Stimulated activated CD8-positive, alpha-beta memory T cell treated with anti-CD3 and anti-CD28 coated beads, Interleukin-15, amount 100 ng/mL, for 1 hour (primary cell): ENCODE results near the gene VARS2.
"Not testable (repeated sequence)": the region's sequence is repeated elsewhere in the genome, so short reads cannot be mapped to it uniquely, and the experiment has no call there.

Source experiments
- DNase-seq: peaks from one replicate; pipeline ENCODE4 v3.0.0-alpha.2; 2020; ENCODE audit warnings: low read depth

The VARS2 gene

DNA sequence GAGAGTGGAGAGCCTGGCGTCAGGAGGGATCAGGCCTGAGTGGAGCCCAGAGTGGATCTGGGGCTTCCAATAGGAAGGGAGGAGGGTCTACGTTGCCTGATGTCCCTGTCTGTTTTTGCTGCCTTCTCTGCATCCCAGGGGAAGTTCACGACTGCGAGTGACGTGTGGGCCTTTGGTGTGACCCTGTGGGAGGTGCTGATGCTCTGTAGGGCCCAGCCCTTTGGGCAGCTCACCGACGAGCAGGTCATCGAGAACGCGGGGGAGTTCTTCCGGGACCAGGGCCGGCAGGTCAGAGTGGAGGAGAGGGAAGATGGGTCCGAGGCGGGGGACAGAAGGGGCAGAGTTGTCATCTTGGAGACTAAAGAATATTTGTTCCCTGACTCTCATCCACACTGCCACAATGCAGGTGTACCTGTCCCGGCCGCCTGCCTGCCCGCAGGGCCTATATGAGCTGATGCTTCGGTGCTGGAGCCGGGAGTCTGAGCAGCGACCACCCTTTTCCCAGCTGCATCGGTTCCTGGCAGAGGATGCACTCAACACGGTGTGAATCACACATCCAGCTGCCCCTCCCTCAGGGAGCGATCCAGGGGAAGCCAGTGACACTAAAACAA lies 15.2 kb upstream of the VARS2 start:
- DNase-seq: no peak

DNA sequence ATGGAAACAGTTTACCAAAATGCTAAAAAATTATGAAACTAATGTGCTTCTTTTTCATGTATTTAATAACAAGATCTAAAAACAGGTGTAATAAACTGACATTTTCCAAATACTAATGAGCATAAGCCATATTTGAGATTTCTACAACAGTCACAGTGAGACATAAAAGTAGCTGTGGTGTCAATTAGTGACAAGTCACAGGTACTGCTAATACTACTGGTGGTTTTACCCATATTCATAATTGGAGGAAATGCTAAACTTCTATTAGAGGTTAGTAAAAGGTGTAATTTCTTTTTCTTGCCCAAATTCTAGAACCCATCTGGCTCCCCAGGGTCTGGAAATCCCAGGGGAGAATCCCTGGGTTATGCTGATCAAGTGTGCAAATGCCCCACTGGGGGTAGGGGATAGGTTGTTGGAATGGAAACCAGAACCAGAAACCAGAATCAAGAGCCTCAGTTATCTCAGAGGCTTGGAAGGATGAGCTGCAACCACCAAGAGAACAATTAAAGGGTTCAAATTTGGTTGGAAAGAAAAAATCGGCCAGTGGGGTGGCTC lies 13.1 kb upstream of the VARS2 start:
- no peak for DNase-seq

DNA sequence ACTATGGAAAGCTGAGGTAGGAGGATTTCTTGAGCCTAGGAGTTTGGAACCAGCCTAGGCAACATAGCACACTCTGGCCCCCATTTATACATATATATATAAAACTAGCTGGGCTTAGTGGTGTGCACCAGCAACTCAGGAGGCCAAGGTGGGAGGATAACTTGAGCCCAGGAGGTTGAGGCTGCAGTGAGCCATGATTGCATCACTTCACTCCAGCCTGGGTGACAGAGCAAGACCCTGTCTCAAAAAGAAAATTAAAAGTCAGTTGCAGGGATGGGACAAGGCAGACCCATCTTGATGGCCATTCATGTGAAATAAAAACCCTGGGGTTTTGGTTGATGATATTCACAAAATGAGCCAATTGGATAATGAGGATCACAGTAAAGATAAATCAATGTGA lies 12.6 kb upstream of the VARS2 start:
- no peak for DNase-seq

DNA sequence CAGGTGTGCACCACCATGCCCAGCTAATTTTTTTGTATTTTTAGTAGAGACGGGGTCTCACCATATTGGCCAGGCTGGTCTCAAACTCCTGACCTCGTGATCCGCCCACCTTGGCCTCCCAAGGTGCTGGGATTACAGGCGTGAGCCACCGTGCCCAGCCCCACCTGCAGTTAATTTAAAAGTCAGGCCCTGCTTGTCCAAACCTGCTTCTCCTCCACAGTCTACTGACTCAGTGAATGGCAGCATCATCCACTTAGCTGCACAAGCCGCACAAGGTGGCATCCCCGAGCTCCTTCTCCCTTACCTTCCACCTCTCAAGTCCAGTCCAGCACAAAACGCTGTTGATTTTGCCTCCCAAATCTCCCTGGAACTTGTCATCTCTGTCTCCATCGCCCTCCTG lies 11.8 kb upstream of the VARS2 start:
- DNase-seq: not testable (repeated sequence)

DNA sequence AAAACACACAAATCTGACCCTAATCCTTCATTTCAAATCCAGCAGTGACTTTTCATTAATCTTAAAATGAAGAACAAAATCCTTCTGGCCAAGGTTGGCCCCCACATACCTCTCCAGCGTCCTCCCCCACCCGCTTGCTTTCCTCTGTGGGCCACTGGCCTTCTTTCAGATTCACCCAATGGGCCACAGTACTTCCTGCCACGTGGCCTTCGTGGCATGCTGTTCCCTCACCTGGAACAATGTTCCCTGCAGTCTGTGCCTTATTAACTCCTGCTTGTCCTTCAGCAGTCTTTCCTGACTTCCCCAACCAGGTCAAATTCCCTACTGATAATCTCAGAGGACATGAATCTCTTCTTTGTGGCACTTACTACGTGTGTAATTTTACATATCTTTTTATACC lies 11.3 kb upstream of the VARS2 start:
- DNase-seq: no peak

DNA sequence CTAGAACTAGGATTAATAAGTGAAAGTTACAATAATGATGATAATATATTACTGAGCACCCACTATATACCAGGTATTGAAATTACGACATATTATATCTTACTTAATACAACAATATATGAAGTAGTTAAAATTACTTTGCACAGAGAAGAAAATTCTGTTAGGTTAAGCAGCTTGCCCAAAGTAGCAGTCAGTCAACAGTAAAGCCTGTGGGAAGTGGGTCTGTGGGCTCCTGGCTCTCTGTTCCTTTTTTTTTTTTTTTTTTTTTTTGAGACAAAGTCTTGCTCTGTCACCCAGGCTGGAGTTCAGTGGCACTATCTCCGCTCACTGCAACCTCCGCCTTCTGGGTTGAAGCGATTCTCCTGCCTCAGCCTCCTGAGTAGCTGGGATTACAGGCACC lies 10.8 kb upstream of the VARS2 start:
- no peak for DNase-seq

DNA sequence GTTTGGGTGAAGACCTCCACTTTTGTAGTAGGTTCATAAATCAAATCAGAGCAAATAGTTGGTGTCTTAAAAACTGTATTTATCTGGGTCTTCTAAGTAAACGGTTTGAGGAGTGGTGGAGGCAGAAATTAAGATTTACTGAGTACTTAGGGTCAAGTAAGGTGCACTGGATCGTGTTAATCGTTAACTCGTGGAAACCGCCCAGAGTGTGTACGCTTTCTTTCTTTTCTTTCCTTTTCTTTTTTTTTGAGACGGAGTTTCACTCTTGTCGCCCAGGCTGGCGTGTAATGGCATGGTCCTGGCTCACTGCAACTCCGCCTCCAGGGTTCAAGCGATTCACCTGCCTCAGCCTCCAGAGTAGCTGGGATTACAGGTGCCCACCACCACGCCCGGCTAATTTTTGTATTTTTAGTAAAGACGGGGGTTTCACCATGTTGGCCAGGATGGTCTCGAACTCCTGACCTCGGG lies 6.7 kb upstream of the VARS2 start:
- not testable (repeated sequence) for DNase-seq

DNA sequence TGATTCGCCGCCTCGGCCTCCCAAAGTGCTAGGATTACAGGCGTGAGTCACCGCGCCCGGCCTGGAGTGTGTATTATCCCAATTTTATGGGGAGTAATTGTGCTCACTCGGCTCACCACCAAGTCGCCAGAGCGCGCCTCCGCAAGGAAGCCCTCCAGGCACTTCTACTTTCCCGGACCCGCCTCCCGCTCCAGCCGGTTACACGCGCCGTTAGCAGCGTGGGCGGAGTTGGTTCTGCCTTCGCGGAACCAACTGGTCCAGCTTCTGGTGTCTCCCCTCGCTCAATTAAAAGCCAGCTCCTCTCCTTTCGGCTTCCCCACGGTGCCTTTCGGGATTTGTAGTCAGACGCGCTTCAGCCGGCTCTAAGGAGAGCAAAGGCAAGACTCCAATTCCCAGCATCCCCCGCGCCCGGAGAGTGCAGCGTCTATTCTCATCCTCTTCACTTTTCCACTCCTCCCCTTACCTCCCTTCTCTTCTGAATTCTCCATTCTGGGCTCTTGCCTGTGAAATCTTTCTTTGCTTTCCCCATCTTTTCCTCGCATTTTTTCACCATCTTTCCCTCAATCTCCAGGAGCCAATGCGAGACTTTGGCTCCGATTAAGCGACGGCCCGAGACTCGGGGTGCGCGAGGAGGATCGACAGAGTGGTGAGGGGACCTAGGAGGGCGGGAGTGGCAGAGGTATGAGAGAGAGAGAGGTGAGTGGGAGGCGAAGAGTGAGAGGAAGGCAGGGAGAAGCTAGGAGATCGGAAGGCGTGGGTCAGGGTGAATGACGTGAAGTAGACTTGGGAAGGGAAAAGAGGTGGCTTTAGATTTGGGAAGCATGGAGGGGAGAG lies 6.1 kb upstream of the VARS2 start, which contains the start of gene GTF2H4:
Gene GTF2H4, plus strand, starts transcription at position 450 of the 834 bp plus-strand sequence.
- peak; percentile 90 for DNase-seq

DNA sequence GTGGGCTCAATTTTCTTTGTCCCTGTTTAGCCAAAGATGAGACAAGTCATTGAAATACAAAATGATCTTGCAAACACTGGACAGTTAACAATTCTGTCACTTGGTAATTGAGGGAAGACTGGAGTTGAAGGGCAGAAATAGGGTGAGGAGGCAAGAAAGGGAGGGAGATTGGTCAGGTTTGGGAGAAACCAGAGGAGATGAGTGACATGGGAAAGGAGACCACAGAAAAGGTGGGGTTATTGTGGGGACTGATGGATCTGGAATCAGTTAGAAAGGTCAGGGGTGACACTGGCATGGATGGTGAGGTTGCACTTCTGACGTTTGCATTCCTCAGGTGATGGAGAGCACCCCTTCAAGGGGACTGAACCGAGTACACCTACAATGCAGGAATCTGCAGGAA lies 5.3 kb upstream of the VARS2 start:
- no peak for DNase-seq

DNA sequence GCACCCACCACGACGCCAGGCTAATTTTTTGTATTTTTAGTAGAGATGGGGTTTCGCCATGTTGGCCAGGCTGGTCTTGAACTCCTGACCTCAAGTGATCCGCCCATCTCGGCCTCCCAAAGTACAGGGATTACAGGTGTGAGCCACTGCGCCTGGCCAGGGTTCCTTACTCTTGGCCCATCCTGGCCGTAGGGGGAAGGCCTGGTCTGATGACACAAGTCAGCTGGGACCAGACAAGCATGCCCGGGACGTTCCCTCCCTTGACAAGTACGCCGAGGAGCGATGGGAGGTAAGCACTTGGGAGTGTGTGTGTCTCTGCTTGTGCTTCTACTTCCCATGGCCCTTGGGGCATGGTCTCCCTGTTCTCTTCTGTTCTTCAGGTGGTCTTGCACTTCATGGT lies 3.6 kb upstream of the VARS2 start:
- DNase-seq: not testable (repeated sequence)

DNA sequence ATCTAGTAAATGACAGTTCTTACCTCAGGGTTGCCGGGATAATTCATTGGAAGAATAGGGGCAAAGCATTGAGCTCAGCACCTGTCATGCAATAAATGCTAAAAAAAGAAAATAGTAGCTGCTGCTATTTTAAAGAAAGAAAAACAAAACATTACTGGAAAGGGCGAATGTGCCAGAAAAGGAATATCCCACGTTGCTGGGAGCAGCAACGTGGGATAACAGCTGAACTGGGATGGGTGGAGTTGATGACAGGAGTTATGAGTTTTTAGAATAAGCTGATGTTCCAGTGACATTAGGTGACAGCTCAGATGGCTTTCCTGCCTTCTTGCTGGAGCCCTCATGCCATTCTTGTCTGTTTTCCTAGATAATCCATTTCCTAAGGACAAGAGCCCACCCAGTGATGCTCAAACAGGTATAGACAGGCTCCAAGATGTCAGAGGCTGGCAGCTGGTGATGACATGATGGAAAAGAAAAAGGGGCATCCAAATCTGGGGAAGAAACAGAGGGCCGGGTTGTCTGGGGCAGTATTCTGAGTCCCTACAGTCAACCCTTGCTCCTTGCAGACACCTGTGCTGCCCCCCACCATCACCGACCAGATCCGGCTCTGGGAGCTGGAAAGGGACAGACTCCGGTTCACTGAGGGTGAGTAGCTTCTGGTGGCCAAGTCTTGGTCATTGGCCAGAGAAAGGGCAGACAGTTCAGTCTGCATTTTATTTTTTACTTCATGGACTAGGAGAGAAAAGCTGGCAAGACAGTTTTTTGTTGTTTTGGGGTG lies 1.1 kb upstream of the VARS2 start:
- DNase-seq: no peak

DNA sequence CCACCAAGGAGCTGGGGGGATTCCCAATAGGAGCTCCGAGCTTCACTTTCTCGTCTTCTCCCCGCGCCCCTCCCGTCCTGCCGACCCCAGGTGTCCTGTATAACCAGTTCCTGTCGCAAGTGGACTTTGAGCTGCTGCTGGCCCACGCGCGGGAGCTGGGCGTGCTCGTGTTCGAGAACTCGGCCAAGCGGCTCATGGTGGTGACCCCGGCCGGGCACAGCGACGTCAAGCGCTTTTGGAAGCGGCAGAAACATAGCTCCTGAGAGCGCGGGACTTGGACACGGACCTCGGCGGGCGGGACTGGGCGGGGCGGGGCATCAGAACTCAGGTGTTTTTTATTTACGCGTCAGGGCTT lies 340 bp upstream of the VARS2 start:
- no peak for DNase-seq

DNA sequence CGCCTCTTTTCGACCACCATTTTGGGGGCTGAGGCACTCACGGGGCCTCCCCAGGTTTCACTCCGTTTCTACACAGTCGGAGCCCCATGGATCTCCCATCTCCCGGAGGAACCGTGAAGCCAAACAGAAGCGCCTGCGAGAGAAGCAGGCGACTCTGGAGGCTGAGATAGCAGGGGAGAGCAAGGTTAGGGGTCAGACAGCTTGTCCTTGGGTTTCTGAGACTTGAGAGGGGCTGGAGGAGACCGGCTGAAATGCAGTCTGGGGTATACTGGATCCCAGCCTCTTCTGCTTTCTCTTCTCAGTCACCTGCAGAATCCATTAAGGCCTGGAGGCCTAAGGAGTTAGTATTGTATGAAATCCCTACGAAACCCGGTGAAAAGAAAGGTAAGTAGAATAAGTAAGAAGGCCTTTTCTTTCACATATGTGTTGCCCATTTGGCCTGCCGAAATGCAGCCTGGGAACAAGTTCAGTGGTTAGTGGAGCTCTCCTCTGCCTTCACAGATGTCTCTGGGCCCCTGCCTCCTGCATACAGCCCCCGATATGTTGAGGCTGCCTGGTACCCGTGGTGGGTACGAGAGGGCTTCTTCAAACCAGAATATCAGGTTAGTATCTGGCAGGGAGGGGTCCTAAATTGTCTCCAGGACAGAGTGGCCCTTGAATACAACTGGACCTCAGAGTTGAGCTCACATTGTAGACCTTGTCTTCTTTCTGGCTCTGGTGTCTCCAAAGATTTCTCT lies 984 bp downstream of the VARS2 start:
- no peak for DNase-seq

DNA sequence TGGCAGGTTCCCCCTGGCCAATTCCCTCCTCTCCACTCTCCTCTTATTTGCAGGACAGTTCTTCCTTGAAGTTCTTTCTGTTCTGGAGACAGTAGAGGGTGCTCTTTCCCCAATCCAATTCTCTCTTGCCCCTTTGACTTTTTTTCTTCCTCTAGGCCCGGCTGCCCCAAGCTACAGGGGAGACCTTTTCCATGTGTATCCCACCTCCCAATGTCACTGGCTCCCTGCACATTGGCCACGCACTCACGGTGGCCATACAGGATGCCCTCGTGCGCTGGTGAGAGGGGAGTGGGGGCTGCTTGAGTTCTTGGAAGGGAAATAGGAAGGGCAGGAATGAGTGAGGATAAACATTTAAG lies 1.5 kb downstream of the VARS2 start:
- no peak for DNase-seq

DNA sequence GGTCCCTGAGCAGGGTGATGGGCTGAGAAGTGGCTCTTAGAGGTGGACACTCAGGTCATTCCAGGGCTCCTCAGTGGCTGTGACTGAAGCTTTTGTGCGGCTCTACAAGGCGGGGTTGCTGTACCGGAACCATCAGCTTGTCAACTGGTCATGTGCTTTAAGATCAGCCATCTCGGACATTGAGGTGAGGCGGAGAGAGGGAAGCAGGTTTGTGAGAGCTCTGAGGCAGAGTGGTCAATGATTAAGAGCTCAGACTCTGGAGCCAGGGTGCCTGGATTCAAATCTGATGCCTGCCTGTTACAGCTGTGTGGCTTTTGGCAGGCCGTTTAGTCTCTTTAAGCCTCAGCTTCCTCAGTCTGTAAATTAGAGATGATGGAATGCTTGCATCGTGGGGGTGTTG lies 3.0 kb downstream of the VARS2 start:
- DNase-seq: no peak

DNA sequence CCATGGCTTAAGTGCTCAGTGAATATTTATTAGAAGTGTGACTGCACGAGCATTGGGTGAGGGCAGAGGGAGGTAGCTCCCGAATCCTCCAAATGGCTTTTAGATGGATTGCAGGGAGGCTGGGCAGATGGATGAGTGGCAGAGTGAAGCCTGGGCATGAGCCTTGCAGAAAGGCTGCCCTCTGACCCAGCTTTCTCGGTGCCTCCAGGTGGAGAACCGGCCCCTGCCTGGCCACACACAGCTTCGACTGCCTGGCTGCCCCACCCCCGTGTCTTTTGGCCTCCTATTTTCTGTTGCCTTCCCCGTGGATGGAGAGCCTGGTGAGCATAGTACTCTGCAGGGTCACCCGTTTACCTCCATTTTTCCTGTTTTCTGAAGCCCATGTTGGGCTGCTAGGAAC lies 3.4 kb downstream of the VARS2 start:
- no peak for DNase-seq

DNA sequence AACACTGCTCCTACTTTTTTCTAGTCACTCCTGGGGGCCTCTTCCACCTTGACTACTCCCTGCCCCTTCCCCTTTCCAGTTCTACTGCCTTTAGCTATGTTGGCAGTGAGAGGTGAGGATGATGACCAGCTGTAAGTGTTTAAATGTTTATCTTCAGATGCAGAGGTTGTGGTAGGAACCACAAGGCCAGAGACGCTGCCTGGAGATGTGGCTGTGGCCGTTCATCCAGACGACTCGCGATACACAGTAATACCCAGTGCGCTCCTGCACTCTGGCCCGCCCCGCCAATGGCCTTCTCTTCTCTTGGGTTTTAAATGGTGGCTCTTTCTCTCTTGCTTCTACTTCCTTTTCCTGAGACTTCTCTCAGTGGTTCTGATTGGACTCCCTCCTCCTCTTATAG lies 4.6 kb downstream of the VARS2 start:
- DNase-seq: no peak

DNA sequence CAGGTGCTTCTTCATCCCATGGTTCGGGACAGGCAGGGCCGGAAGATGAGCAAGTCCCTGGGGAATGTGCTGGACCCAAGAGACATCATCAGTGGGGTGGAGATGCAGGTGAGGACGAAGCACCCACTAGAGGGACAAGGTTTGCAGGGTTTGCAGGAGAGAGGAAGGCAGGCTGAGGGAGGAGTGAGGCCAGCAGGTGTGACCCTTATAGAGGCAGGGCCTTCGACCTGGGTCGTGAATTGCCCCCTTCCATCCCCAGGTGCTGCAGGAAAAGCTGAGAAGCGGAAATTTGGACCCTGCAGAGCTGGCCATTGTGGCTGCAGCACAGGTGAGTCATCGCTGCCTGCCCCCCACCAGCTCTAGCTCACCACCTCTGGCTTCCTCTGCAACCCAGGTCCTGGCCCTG lies 8.4 kb downstream of the VARS2 start:
- no peak for DNase-seq

DNA sequence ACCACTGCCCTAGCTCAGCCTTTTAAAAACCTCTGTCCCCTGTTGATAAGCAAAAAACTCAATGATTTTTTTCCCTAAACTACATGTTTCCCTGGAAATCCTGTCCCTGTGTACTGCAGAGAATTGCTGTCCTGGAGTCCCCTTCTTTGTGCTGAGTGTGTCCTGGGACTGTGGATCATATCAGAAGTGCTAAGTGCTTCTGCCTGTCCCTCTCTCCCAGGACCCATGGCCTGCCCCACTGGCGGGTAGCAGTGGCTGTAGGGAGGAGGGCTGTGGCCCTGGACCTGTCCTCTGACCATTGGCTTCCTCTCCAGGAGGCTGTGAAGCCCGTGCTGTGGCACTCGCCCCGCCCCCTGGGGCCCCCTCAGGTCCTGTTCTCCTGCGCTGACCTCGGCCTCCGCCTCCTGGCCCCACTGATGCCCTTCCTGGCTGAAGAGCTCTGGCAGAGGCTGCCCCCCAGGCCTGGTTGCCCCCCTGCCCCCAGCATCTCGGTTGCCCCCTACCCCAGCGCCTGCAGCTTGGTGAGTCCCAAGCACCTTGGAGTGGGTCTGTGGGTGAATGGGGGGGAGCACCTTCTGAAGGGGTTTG lies 10.1 kb downstream of the VARS2 start:
- DNase-seq: not testable (repeated sequence)

DNA sequence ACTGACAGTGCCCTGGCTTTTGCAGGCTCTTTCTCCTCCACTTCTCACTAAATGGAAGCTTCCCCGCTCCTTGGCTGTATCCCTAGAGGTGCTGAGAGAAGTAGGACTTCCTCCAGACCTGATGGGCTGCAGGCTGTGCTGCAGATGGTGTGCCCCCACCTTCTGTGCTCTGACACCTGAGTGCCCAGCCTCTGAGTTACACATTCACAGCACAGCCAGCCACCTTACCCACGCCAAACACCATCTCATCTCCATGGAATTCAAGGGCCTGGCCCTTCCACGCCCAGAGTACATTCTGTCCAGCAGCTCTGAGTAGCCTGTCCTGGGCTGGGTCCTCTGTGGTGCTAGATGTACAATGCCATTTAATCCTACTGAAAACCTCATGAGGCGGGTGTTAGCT lies 12.6 kb downstream of the VARS2 start:
- no peak for DNase-seq

DNA sequence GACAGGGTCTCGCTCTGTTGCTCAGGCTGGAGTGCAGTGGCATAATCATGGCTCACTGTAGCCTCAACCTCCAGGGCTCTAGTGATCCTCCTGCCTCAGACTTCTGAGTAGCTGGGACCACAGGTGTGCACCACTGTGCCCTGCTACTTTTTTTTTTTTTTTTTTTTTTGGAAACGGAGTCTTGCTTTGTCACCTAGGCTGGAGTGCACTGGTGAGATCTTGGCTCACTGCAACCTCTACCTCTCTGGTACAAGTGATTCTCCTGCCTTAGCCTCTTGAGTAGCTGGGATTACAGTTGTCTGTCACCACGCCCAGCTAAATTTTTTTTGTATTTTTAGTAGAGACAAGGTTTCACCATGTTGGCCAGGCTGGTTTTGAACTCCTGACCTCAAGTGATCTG lies 13.0 kb downstream of the VARS2 start:
- not testable (repeated sequence) for DNase-seq

DNA sequence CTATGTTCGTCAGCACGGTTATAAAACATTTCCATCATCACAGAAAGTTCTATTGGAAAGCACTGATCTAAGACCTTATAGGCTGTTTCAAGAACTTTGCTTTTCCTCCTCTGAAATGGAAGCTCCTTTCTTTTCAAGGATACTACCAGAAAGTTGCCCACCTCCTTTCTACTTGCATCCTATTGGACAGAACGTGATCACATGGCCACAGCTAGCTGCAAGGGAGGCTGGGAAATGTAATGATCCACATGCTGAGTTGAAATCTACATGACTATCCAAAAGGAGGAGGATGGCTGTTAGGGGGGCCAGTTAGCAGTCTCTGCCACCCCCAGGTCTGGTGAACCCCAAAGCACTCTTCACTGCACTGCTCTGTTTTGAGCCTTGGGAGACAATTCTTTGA lies 14.6 kb downstream of the VARS2 start:
- no peak for DNase-seq
